Fibroblast of lung (primary cell): ENCODE data around the gene P4HA3.

Experiments
- EZH2 ChIP-seq: IDR thresholded peaks from 2 replicates; pipeline ENCODE4 v1.5.1; 2012; ENCODE audit warnings: low read length, control low read depth, mild to moderate bottlenecking; ENCODE audit errors: missing control alignments
- TF ChIP-seq, protein P1 (sequence below), 2 donors: IDR thresholded peaks in 1 of 2; conservative IDR thresholded peaks in 1 of 2; 1 replicate in 1 of 2; 2 replicates in 1 of 2; pipeline ENCODE4 v1.5.1; 2011 to 2012; ENCODE audit warnings: low read length in 2 of 2, control low read depth in 1 of 2, inconsistent platforms in 1 of 2, low read depth in 1 of 2, mild to moderate bottlenecking in 1 of 2

DNA sequence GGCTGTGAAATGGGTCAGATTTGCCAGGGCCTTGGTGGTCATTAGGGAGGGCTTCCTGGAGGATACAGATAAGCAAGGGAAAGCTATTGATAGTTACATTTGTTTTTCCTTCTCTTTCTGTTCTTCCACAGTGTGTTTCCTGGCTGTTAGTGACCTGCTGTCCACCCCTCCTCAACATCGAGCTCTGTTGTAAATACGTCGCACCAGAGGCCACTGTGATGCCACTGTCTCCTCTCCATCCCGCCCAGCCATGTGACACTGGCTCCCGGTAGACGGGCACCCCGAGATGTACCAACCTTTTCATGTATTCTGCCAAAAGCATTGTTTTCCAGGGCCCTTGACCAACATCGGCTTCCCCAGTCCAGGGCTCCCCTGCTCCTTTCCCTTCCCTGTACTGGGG lies 58.1 kb downstream of the P4HA3 start:
- TF ChIP-seq, protein P1, sequence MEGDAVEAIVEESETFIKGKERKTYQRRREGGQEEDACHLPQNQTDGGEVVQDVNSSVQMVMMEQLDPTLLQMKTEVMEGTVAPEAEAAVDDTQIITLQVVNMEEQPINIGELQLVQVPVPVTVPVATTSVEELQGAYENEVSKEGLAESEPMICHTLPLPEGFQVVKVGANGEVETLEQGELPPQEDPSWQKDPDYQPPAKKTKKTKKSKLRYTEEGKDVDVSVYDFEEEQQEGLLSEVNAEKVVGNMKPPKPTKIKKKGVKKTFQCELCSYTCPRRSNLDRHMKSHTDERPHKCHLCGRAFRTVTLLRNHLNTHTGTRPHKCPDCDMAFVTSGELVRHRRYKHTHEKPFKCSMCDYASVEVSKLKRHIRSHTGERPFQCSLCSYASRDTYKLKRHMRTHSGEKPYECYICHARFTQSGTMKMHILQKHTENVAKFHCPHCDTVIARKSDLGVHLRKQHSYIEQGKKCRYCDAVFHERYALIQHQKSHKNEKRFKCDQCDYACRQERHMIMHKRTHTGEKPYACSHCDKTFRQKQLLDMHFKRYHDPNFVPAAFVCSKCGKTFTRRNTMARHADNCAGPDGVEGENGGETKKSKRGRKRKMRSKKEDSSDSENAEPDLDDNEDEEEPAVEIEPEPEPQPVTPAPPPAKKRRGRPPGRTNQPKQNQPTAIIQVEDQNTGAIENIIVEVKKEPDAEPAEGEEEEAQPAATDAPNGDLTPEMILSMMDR (conservative IDR thresholded peaks at IDR 0.05 in 1 of 2, IDR thresholded peaks at IDR 0.05 in 1 of 2; ENCODE audit: low read depth in 1 of 2, low read length in 2 of 2) = no peak
- no peak for TF ChIP-seq EZH2
